Lower leg skin (tissue), 4 donors: Measurements from ENCODE around the gene OCLN. TPM values are rescaled to one million over a fixed set of nuclear protein-coding genes. Genes with fewer than 3 reads are reported as not detected.
"Not testable (repeated sequence)": the region's sequence is repeated elsewhere in the genome, so short reads cannot be mapped to it uniquely, and the experiment has no call there.

ENCODE experiments used
- DNase-seq, 2 donors: peaks; one replicate each; pipeline ENCODE4 v3.0.0-alpha.2; 2019; ENCODE audit warnings: low spot score in 2 of 2
- H3K4me3 ChIP-seq: fragments of 200-600 bp; sonication (generic); 2 replicates; pipeline ENCODE4 v1.5.1; 2017; ENCODE audit warnings: mild to moderate bottlenecking, low read depth; ENCODE audit not compliant: poor library complexity, severe bottlenecking
- POLR2A ChIP-seq, 2 donors: fragments of 450-650 bp; IDR thresholded peaks; one replicate each; pipeline ENCODE4 v1.6.1; 2016 to 2017; ENCODE audit warnings: antibody characterized with exemption in 2 of 2, mild to moderate bottlenecking in 1 of 2, moderate library complexity in 1 of 2
- WGBS, 2 donors: methylation state at CpG; one replicate each; pipeline ENCODE4 v1.1.5; 2018; 5-methylcytosine and 5-hydroxymethylcytosine counted together
- intact Hi-C: fragments of 100-400 bp; cut with DNase I; formaldehyde crosslinking; loops from one replicate; pipeline ENCODE4 v1.15.0; 2023; ENCODE audit warnings: low total_unique reads
- total RNA-seq, 4 donors: library from RNA; depleted of rRNA; stranded (reverse); fragments of >200 nt; gene quantifications; one replicate each; pipeline ENCODE4 v1.1.0, GENCODE V29; 2016
- TF ChIP-seq, protein P1 (sequence below), 3 donors: fragments of 450-650 bp; IDR thresholded peaks; one replicate each; pipeline ENCODE4 v1.5.1; 2016; ENCODE audit warnings: antibody characterized with exemption in 3 of 3, mild to moderate bottlenecking in 3 of 3, moderate library complexity in 2 of 3

OCLN gene
- total RNA-seq, 4 donors from 2014 or later, result 71.0 to 102 (median 89.6) TPM

DNA sequence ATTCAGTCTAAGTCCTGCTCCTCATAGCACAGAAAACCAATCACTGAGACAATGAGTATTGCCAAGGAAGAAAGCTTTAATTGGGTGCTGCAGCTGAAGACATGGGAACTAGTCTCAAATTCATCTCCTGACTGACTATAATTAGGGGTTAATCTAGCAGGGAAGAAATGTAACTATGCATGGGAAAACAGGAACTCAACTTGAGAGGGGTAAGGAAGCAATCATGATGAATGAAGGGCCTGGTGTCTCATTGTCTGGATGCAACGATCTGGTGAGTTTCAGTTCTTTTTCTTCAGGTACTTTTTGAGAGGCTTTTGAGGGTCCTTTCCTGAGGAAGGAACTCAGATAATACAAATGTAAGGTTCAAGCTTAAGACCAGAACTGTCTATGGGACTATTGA is 24.0 kb upstream of the OCLN start:
- TF ChIP-seq, protein P1, sequence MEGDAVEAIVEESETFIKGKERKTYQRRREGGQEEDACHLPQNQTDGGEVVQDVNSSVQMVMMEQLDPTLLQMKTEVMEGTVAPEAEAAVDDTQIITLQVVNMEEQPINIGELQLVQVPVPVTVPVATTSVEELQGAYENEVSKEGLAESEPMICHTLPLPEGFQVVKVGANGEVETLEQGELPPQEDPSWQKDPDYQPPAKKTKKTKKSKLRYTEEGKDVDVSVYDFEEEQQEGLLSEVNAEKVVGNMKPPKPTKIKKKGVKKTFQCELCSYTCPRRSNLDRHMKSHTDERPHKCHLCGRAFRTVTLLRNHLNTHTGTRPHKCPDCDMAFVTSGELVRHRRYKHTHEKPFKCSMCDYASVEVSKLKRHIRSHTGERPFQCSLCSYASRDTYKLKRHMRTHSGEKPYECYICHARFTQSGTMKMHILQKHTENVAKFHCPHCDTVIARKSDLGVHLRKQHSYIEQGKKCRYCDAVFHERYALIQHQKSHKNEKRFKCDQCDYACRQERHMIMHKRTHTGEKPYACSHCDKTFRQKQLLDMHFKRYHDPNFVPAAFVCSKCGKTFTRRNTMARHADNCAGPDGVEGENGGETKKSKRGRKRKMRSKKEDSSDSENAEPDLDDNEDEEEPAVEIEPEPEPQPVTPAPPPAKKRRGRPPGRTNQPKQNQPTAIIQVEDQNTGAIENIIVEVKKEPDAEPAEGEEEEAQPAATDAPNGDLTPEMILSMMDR (IDR thresholded peaks at IDR 0.05), result no peak
- no peak for TF ChIP-seq POLR2A (IDR thresholded peaks at IDR 0.05)
- WGBS, 2 donors, result 45 to 61% methylated on average over 1 of the region's 1 CpG
- H3K4me3 ChIP-seq, result no peak overlapping the region
- intact Hi-C loops, result no loop called here
- no peak for DNase-seq

DNA sequence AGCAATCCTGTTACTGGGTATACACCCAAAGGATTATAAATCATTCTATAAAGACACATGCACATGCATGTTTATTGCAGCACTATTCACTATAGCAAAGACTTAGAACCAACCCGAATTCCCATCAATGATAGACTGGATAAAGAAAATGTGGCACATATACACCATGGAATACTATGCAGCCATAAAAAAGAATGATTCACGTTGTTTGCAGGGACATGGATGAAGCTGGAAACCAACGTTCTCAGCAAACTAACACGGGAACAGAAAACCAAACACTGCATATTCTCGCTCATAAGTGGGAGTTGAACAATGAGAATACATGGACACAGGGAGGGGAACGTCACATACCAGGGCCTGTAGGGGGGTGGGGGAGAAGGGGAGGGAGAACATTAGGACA is 21.1 kb upstream of the OCLN start:
- DNase-seq, intact Hi-C loops, H3K4me3 ChIP-seq: not testable (repeated sequence)
- WGBS, 2 donors, result 92% methylated on average over 6 of the region's 6 CpGs

DNA sequence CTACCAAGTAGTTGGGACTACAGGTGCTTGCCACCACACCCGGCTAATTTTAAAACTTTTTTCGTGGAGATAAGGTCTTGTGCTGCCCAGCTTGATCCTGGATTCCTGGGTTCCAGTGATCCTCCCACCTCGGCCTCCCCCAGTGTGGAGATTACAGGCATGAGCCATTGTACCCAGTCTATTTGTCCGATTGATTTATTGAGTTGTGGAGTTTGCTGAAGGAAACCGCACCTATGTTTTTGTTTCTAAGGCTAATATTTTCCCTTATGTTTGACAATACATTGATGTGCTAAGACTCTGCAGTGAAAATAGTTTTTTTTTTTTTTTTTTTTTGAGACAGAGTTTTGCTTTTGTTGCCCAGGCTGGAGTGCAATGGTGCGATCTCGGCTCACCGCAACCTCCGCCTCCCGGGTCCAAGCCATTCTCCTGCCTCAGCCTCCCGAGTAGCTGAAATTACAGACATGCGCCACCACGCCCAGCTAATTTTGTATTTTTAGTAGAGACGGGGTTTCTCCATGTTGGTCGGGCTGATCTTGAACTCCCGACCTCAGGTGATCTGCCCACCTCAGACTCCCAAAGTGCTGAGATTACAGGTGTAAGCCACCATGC is 20.0 kb upstream of the OCLN start:
- WGBS, 2 donors, result 91 to 92% methylated on average over 16 of the region's 16 CpGs
- intact Hi-C loops, DNase-seq, H3K4me3 ChIP-seq: not testable (repeated sequence)

DNA sequence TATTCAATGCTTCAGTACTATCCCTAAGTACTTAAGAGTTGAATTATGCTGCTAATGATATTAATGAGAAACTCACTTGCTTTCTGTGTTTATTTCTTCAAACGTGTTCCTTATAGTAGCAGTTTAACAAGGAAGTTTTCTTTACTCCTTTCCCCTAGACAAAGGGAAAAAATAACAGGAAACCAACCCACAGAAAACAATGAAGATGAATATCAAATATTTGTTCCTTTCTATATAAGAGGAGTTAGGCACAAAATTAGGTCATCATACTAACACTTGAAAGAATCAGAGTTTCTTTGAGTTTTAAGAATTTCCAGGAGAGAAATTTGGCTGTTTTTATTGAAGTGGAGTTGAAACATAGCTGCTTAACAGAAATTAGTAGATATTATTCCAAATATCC is 15.4 kb upstream of the OCLN start:
- TF ChIP-seq, protein P1 (IDR thresholded peaks at IDR 0.05), result no peak
- TF ChIP-seq POLR2A (IDR thresholded peaks at IDR 0.05), result no peak
- intact Hi-C loops, result no loop called here
- WGBS, 2 donors, result 19 to 24% methylated on average over 1 of the region's 1 CpG
- DNase-seq, result no peak
- no peak overlapping the region for H3K4me3 ChIP-seq

DNA sequence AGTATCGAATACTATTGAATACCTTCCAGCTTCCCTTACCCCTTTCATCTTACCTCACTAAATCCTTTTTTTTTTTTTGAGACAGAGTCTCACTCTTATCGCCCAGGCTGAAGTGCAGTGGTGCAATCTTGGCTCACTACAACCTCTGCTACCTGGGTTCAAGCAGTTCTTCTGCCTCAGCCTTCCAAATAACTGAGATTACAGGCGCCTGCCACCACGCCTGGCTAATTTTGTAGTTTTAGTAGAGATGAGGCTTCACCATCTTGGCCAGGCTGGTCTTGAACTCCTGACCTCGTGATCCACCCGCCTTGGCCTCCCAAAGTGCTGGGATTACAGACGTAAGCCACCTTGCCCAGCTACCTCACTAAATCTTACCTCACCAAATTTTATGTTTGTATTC is 14.3 kb upstream of the OCLN start:
- H3K4me3 ChIP-seq, intact Hi-C loops: not testable (repeated sequence)
- WGBS, 2 donors, result 88 to 92% methylated on average over 7 of the region's 7 CpGs

DNA sequence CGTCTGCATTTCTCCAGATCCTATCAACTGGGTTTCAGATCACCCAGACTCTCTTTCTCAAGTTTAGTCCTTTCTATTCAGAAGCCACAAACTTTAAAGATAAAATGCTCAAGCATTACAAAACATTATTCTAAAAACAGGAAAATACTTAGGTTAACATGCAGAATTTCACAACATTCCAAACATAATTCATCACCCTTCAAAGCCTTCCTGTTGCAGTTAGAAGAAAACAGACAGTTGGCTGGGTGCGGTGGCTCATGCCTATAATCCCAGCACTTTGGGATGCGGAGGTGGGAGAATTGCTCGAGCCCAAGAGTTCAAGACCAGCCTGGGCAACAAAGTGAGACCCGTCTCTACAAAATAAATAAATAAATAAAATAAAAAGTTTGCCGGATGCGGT is 7.7 kb upstream of the OCLN start:
- no peak for TF ChIP-seq POLR2A (IDR thresholded peaks at IDR 0.05)
- TF ChIP-seq, protein P1 (IDR thresholded peaks at IDR 0.05), result no peak
- intact Hi-C loops, result no loop called here
- WGBS, 2 donors, result 68 to 70% methylated on average over 7 of the region's 7 CpGs
- H3K4me3 ChIP-seq, result no peak overlapping the region
- peak in 1 of 2 donors; percentile 53 for DNase-seq

More for the DNA sequence above, 14.3 kb upstream of the OCLN start:
- not testable (repeated sequence) for DNase-seq

DNA sequence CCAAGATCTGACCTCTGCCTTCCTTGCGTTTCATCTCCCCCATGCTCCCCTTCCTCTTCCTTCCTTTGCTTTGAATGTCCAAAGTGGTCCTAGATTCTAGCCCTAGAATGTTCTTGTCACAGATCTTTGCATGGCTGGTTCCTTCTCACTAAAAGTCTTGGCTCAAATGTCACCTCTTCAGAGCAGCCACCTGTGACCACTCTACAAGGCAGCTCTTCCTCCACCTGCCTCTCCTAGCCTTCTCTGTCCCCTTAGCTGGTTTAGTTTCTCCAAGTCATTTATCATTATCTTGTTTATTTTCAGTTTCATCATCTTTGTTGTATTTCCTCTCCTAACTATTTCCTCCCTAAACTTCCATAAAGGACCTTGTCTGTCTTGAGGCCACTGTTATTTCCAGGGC is 7.1 kb upstream of the OCLN start:
- TF ChIP-seq, protein P1 (IDR thresholded peaks at IDR 0.05), result no peak
- no peak for TF ChIP-seq POLR2A (IDR thresholded peaks at IDR 0.05)
- H3K4me3 ChIP-seq, result no peak overlapping the region
- no peak for DNase-seq
- WGBS, 2 donors, result 92 to 100% methylated on average over 1 of the region's 1 CpG
- intact Hi-C loops, result no loop called here
